AG04450 (cell line): ENCODE results near the gene KIF4A. TPM values are rescaled to one million over a fixed set of nuclear protein-coding genes. Genes with fewer than 3 reads are reported as not detected.

Source experiments
- CTCF ChIA-PET: fragments of 300-600, 350-600 bp; formaldehyde crosslinking; extraction: SDS; loops from one replicate; lab custom pipeline; 2022; ENCODE audit warnings: antibody characterized with exemption, inconsistent platforms; lab: Charles Lee
- POLR2A ChIA-PET: fragments of 350-600 bp; formaldehyde crosslinking; extraction: SDS; loops from one replicate; lab custom pipeline; 2021; ENCODE audit warnings: antibody characterized with exemption, inconsistent platforms; lab: Yijun Ruan, JAX
- DNase-seq: peaks from one replicate; pipeline ENCODE4 v3.0.0-alpha.2; 2011; ENCODE audit warnings: low read depth, low spot score
- H3K27ac ChIP-seq: one replicate; pipeline ENCODE4 v1.5.1; 2012; ENCODE audit warnings: low read depth, low read length, control low read depth
- H3K27me3 ChIP-seq: one replicate; pipeline ENCODE4 v1.6.0; 2012; ENCODE audit warnings: low read length; ENCODE audit not compliant: control insufficient read depth, insufficient read depth
- H3K4me3 ChIP-seq: 2 replicates; pipeline ENCODE4 v1.5.1; 2011; ENCODE audit warnings: mild to moderate bottlenecking, low read depth, low read length, control low read depth
- H3K9me3 ChIP-seq: 2 replicates; pipeline ENCODE4 v1.5.1; 2012; ENCODE audit warnings: low read length; ENCODE audit not compliant: control insufficient read depth, insufficient read depth
- polyA plus RNA-seq: library from polyadenylated mRNA; depleted of rRNA; stranded (reverse); fragments of >200 nt; gene quantifications from 2 replicates; pipeline ENCODE4 v1.2.3, GENCODE V29; 2011
- TF ChIP-seq, protein P1 (sequence below): IDR thresholded peaks from 2 replicates; pipeline ENCODE4 v1.5.1; 2011; ENCODE audit warnings: low read depth, low read length, control low read depth, inconsistent platforms

Gene KIF4A
- polyA plus RNA-seq, 1 experiment = 8.8 TPM

DNA sequence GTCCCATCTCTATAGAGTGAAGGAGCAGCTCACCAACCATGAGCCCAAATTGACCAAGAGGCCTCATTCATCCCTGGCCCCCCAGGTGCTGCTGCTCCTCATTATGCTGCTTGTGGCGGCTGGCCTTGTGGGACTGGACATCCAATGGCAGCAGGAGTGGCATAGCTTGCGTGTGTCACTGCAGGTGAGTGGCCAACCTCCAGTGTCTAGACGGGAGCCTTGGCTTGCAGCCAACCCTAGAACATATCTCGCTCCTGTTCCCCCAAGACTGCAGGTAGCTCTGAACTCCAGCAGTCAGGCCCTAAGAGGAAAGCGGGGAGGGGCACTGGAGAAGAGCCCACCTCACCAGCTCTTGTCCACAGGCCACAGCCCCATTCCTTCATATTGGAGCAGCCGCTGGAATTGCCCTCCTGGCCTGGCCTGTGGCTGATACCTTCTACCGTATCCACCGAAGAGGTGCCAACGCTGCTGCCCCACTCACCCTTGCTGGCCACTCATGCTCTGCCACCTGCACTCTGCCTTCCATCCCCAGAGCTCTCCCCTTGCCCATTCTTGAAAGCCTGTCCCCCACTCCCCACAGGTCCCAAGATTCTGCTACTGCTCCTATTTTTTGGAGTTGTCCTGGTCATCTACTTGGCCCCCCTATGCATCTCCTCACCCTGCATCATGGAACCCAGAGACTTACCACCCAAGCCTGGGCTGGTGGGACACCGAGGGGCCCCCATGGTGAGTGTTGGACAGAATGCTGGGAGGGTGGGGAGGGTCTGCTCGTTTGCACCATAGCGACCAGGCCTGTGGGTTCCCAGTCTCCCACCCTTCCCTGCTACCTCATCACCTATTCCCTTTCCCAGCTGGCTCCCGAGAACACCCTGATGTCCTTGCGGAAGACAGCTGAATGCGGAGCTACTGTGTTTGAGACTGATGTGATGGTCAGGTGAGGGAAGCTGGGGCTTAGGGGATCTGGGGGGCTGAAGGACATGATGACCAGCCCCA is 136.7 kb downstream of the KIF4A start:
- Histone ChIP-seq H3K27me3 (no peaks in the 10 kb centered on the region), H3K4me3 (no peak overlapping the region), H3K27ac (no peak overlapping the region), H3K9me3 (no peaks in the 10 kb centered on the region)
- ChIA-PET CTCF (no interaction called here), POLR2A (no interaction called here)
- TF ChIP-seq, protein P1, sequence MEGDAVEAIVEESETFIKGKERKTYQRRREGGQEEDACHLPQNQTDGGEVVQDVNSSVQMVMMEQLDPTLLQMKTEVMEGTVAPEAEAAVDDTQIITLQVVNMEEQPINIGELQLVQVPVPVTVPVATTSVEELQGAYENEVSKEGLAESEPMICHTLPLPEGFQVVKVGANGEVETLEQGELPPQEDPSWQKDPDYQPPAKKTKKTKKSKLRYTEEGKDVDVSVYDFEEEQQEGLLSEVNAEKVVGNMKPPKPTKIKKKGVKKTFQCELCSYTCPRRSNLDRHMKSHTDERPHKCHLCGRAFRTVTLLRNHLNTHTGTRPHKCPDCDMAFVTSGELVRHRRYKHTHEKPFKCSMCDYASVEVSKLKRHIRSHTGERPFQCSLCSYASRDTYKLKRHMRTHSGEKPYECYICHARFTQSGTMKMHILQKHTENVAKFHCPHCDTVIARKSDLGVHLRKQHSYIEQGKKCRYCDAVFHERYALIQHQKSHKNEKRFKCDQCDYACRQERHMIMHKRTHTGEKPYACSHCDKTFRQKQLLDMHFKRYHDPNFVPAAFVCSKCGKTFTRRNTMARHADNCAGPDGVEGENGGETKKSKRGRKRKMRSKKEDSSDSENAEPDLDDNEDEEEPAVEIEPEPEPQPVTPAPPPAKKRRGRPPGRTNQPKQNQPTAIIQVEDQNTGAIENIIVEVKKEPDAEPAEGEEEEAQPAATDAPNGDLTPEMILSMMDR = no peak
- DNase-seq = no peak

DNA sequence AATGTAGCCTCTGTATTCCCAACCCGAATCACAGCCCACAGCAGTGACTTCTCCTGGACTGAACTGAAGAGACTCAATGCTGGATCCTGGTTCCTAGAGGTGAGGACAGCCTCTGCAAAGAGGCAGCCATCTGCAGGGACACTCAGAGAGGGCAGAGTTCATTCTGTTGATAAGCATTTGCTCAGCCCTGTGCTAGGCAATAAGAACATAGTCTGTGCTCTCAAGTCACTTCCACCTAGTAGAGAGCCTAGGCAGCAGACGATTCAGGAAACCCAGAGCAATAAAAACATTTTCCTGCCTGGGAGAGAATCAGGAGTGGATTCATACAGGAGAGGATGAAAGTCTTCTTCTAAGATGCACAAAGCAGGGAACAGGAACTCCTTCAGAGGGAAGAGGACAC is 137.5 kb downstream of the KIF4A start:
- ChIA-PET CTCF (no interaction called here), POLR2A (no interaction called here)
- no peaks in the 10 kb centered on the region for H3K27me3 ChIP-seq
- no peaks in the 10 kb centered on the region for H3K9me3 ChIP-seq
- H3K27ac ChIP-seq = no peak overlapping the region
- TF ChIP-seq, protein P1 = no peak
- no peak for DNase-seq
- H3K4me3 ChIP-seq = no peak overlapping the region

DNA sequence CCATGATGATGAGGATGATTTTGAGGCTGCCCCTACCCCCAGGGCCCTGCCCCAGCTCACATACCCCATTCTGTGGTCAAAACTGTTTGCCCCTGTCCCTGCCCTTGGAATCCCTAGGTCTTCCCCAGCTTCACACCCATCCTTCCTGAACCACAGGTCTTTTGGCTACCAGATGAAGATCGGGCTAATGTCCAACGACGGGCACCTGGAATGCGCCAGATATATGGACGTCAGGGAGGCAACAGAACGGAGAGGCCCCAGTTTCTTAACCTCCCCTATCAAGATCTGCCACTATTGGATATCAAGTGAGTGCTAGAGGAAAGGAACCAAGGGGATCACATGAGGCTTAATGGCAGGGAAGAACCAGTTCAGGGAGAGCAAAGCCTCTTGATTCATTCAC is 139.9 kb downstream of the KIF4A start:
- DNase-seq = no peak
- H3K27ac ChIP-seq = no peak overlapping the region
- ChIA-PET POLR2A (no interaction called here), CTCF (interaction anchor here (1.3 kb wide), 1 partner anchor 22 kb away, joined by 4 read pairs; no protein-coding TSS in a partner anchor)
- H3K27me3 ChIP-seq = no peaks in the 10 kb centered on the region
- TF ChIP-seq, protein P1 = no peak
- no peaks in the 10 kb centered on the region for H3K9me3 ChIP-seq
- no peak overlapping the region for H3K4me3 ChIP-seq

DNA sequence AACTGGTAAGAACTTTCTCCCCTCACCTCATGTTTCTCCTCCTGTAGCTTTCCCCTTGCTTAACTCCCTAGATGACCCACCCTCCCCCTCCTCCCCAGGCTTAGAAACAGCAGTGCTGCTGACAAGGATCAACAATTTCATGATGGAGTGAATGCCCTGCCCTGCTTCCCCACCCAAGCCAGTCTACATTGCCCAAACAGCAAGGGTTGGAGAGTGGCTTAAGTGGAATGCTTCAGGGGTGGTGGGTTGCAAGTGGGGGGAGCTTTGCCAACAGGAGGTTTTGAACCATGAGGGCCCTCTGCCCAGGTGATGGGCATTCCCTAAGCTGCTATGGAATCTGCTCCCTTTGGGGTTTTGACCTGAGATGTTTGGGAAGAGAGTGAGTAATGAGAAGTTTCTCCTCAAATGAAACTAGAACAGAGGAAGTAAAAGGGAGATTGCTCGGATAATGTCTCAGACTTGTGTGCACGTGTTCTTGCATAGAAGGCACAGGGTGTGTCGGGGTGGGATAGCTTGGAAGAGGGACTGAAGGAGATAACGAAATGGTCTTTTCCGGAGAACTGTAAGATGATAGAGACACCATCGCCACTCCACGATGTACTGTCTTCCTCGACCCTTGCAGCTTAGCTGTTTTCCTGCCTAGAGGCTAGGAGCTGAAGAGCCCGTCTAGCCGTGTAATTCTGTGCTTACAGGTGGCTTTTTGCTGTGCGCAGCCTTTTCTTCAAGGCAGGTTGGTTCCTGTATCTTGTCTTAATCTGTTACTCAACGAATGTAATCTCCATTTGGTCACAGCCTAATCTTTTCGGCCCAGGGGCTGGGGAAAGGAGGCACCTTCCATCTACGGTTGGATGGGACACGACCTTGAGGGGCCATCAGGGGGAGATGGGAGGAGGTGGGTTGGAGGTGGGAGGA is 143.3 kb downstream of the KIF4A start:
- no peaks in the 10 kb centered on the region for H3K9me3 ChIP-seq
- no peaks in the 10 kb centered on the region for H3K27me3 ChIP-seq
- ChIA-PET POLR2A (no interaction called here), CTCF (interaction anchor here (0.6 to 3.7 kb wide), 11 partner anchors 10 to 479 kb away, joined by 3 to 19 read pairs (median 4); partner anchors contain the start of genes GDPD2 and IGBP1)
- no peak for DNase-seq
- TF ChIP-seq, protein P1 = no peak
- H3K4me3 ChIP-seq = peak overlapping the region; percentile 78
- H3K27ac ChIP-seq = no peak overlapping the region
